DOHH2 (cell line): ENCODE results near the gene PRMT3.

ENCODE experiments used
- H3F3A ChIP-seq: fragments of 200-600 bp; sonication (generic), shearing (Covaris generic); 2 replicates; pipeline ENCODE4 v1.6.0; 2016; ENCODE audit warnings: antibody characterized with exemption, mild to moderate bottlenecking; ENCODE audit not compliant: control insufficient read depth, insufficient read depth
- H3K27ac ChIP-seq: fragments of 200-600 bp; sonication (generic); 2 replicates; pipeline ENCODE4 v1.5.1; 2014; ENCODE audit warnings: low read depth, mild to moderate bottlenecking, low read length, moderate library complexity
- H3K27me3 ChIP-seq: fragments of 200-600 bp; sonication (generic); 2 replicates; pipeline ENCODE4 v1.6.1; 2014; ENCODE audit warnings: mild to moderate bottlenecking, low read length, mixed read lengths; ENCODE audit not compliant: control insufficient read depth
- H3K36me3 ChIP-seq: fragments of 200-600 bp; sonication (generic); 2 replicates; pipeline ENCODE4 v1.6.1; 2014; ENCODE audit warnings: mild to moderate bottlenecking, low read length, moderate library complexity, mixed read lengths; ENCODE audit not compliant: control insufficient read depth
- H3K4me1 ChIP-seq: fragments of 200-600 bp; sonication (generic); 2 replicates; pipeline ENCODE4 v1.6.1; 2014; ENCODE audit warnings: mild to moderate bottlenecking, low read length, mixed read lengths; ENCODE audit not compliant: control insufficient read depth
- H3K4me2 ChIP-seq: fragments of 200-600 bp; sonication (generic); 2 replicates; pipeline ENCODE4 v1.6.0; 2014; ENCODE audit warnings: mild to moderate bottlenecking, low read length, moderate library complexity
- H3K4me3 ChIP-seq: fragments of 200-600 bp; sonication (generic); 2 replicates; pipeline ENCODE4 v1.5.1; 2014; ENCODE audit warnings: mild to moderate bottlenecking, low read length, mixed read lengths
- H3K79me2 ChIP-seq: fragments of 200-600 bp; sonication (generic); 2 replicates; pipeline ENCODE4 v1.6.1; 2014; ENCODE audit warnings: mild to moderate bottlenecking, low read length, mixed read lengths; ENCODE audit not compliant: control insufficient read depth
- H3K9me2 ChIP-seq: fragments of 200-600 bp; sonication (generic); replicated peaks from 2 replicates; pipeline ENCODE4 v1.6.1; 2014; ENCODE audit warnings: mild to moderate bottlenecking, low read length, mixed read lengths; ENCODE audit not compliant: control insufficient read depth
- H3K9me3 ChIP-seq: fragments of 200-600 bp; sonication (generic); 2 replicates; pipeline ENCODE4 v1.6.1; 2014; ENCODE audit warnings: antibody characterized with exemption, low read length, mixed read lengths; ENCODE audit not compliant: control insufficient read depth, insufficient read depth
- H4K20me1 ChIP-seq: fragments of 200-600 bp; sonication (generic); 2 replicates; pipeline ENCODE4 v1.6.0; 2014; ENCODE audit warnings: low read depth, mild to moderate bottlenecking, antibody characterized with exemption, low read length, moderate library complexity; ENCODE audit not compliant: control insufficient read depth, insufficient read depth
- EZH2phosphoT487 ChIP-seq: fragments of 200-600 bp; sonication (generic); IDR thresholded peaks from 2 replicates; pipeline ENCODE4 v1.6.1; 2017; ENCODE audit warnings: borderline replicate concordance, mild to moderate bottlenecking, antibody characterized with exemption, low read length, moderate library complexity, mixed read lengths
- TF ChIP-seq, protein P1 (sequence below): fragments of 200-600 bp; sonication (generic); IDR thresholded peaks from one replicate; pipeline ENCODE4 v1.5.1; 2014; ENCODE audit warnings: antibody characterized with exemption, mild to moderate bottlenecking, low read depth, low read length; ENCODE audit not compliant: poor library complexity, severe bottlenecking

Gene PRMT3

DNA sequence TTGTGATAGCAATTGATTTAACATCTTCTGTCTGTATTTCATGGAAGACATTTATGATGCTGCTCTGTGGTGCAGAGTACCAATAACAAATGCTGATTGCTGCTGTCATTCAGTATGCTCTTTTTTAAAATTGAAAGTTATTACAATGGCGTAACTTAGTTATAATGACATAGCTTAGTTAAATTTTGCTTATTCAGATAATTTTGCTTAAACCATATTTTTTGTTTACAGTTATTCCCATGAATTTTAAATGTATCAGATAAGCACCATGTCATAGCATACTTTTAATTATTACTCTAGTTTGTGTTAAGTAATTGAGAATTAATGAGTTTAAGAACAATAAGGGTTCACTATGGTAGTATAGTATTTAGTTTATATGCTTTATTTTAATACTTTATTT, 15.5 kb downstream of the PRMT3 start:
- Histone ChIP-seq H4K20me1 (no peaks in the 10 kb centered on the region), H3K27me3 (no peaks in the 10 kb centered on the region), H3K9me3 (no peaks in the 10 kb centered on the region), H3F3A (0 out of 2 replicates have a peak, but pooled peaks cover 5% of the 10 kb centered on the region), H3K4me3 (no peak overlapping the region), H3K36me3 (peaks cover 86% of the 10 kb centered on the region), H3K4me2 (no peak overlapping the region), H3K4me1 (no peaks in the 10 kb centered on the region), H3K9me2 (no peaks in the 10 kb centered on the region), H3K79me2 (peaks cover 18% of the 10 kb centered on the region), H3K27ac (no peak overlapping the region)
- TF ChIP-seq, protein P1, sequence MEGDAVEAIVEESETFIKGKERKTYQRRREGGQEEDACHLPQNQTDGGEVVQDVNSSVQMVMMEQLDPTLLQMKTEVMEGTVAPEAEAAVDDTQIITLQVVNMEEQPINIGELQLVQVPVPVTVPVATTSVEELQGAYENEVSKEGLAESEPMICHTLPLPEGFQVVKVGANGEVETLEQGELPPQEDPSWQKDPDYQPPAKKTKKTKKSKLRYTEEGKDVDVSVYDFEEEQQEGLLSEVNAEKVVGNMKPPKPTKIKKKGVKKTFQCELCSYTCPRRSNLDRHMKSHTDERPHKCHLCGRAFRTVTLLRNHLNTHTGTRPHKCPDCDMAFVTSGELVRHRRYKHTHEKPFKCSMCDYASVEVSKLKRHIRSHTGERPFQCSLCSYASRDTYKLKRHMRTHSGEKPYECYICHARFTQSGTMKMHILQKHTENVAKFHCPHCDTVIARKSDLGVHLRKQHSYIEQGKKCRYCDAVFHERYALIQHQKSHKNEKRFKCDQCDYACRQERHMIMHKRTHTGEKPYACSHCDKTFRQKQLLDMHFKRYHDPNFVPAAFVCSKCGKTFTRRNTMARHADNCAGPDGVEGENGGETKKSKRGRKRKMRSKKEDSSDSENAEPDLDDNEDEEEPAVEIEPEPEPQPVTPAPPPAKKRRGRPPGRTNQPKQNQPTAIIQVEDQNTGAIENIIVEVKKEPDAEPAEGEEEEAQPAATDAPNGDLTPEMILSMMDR = no peak
- no peak for TF ChIP-seq EZH2phosphoT487

DNA sequence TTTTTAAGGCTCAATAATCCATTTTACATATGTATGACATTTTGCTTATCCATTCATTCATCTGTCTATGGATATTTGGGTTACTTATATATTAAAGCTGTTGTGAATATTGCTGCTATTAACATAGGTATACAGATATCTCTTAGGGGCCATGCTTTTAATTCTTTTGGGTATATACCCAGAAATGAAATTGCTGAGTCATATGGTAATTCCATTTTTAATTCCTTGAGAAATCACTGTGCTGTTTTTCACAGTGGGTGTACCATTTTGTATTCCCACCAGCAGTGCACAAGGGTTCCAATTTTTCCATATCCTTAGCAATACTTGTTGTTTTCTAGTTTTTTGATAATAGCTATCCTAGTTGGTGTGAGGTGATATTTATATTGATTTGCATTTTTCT, 19.0 kb downstream of the PRMT3 start:
- Histone ChIP-seq H4K20me1 (no peaks in the 10 kb centered on the region), H3K36me3 (peaks cover 86% of the 10 kb centered on the region)

DNA sequence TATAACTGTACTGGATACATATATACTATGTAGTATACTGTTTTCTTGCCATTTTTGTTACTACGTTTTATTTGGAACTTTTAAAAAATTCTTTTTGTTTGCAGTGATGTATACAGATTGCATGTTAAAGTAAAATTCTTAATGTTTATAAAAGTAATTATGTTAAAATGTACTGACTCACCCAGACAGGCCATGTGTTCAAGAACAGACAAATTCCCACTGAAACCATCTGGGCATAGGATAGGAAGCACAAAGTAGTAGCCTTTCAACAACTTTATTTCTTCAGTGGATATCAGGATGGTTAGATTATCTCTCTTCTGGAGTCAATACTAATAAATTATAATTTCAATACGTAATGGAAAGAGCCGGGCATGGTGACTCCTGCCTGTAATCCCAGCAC, 19.8 kb downstream of the PRMT3 start:
- H3K4me2 ChIP-seq = no peak overlapping the region
- no peak for TF ChIP-seq EZH2phosphoT487
- TF ChIP-seq, protein P1 = no peak
- H3K79me2 ChIP-seq = 0 out of 2 replicates have a peak, but pooled peaks cover 3% of the 10 kb centered on the region
- H3K4me3 ChIP-seq = no peak overlapping the region
- no peak overlapping the region for H3K27ac ChIP-seq
- H3K4me1 ChIP-seq = no peaks in the 10 kb centered on the region
- H3K9me2 ChIP-seq = no peaks in the 10 kb centered on the region
- no peaks in the 10 kb centered on the region for H3F3A ChIP-seq
- peaks cover 87% of the 10 kb centered on the region for H3K36me3 ChIP-seq
- no peaks in the 10 kb centered on the region for H3K27me3 ChIP-seq
- H3K9me3 ChIP-seq = no peaks in the 10 kb centered on the region
- no peaks in the 10 kb centered on the region for H4K20me1 ChIP-seq

More for the DNA sequence above, 19.0 kb downstream of the PRMT3 start:
- Histone ChIP-seq H3K27me3 (no peaks in the 10 kb centered on the region), H3K9me2 (no peaks in the 10 kb centered on the region), H3K79me2 (peaks cover 3% of the 10 kb centered on the region; the same call in 1 of the 2 replicates), H3K4me1 (no peaks in the 10 kb centered on the region), H3K27ac (no peak overlapping the region), H3K4me3 (no peak overlapping the region), H3K4me2 (no peak overlapping the region), H3K9me3 (no peaks in the 10 kb centered on the region), H3F3A (0 out of 2 replicates have a peak, but pooled peaks cover 3% of the 10 kb centered on the region)
- TF ChIP-seq EZH2phosphoT487 = no peak
- TF ChIP-seq, protein P1 = no peak

DNA sequence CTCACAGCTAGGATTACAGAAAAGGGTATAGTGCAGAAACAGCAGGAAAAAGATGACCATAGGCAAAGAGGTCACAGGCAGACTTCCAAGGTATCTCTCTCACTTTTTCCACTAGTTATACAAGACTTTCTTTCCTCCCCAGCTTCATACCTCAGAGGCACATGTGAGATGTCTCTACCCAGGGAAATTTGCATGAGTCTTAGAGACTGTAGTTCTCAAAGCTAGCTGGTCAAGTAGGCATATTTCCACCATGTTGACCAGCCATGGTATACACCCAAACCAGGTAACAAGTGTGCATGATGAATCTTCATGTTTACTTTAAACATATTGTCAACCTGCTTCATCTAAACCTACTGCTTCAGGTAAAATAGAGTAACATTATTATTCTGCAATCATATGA, 27.9 kb downstream of the PRMT3 start:
- no peak overlapping the region for H3K4me2 ChIP-seq
- no peak overlapping the region for H3K4me3 ChIP-seq
- H3K36me3 ChIP-seq = peaks cover 97% of the 10 kb centered on the region
- no peaks in the 10 kb centered on the region for H3K9me2 ChIP-seq
- H4K20me1 ChIP-seq = no peaks in the 10 kb centered on the region
- no peak for TF ChIP-seq EZH2phosphoT487
- no peak overlapping the region for H3K27ac ChIP-seq
- H3K27me3 ChIP-seq = no peaks in the 10 kb centered on the region
- no peaks in the 10 kb centered on the region for H3K9me3 ChIP-seq
- H3K4me1 ChIP-seq = no peaks in the 10 kb centered on the region
- no peaks in the 10 kb centered on the region for H3F3A ChIP-seq
- peaks cover 14% of the 10 kb centered on the region for H3K79me2 ChIP-seq
